C1 segment of cervical spinal cord (tissue), 14 donors: ENCODE measurements around the gene CCDC70.

ENCODE experiments used
- DNase-seq, 14 donors: peaks; one replicate each; lab custom pipeline; 2025; lab: John Stamatoyannopoulos, UW

Gene CCDC70

DNA sequence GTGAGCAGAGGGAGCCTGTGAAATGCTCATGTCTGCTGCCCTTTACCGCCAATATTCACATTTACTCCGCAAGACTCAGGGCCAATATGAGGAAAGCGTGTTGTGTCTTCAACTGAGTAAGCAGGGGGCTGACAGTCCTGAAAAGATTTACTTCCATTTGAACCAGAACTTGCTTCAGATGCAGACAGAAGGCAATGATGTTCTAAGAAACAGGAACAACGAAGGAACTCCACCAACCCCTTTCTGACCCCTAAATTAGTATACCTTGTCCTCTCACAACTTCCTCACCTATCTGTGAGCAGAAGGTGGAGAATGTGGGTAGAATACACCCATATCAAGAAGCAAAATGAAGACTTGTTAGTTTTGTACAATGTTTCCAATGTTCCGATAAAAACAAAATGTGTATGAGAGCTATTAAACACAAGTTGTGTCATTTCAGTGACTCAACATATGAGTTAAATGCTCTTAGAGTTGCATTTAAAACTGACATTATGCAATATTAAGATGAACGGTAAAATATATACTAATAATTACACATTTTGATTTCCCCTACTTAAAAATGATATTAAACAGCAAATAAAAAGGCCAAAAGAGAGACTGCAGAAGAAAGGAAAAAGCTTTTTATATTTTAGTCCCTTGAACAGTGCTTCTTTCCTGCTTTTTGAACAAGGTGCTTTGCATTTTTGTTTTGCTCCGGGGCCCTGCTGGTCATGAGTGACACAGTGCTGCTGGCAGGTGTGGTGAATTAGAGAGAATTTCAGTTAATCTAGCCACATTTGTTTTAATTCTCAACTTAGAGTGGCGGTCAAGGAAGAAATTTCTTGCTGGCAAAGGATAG lies 32.8 kb upstream of the CCDC70 start:
- DNase-seq: no peak

DNA sequence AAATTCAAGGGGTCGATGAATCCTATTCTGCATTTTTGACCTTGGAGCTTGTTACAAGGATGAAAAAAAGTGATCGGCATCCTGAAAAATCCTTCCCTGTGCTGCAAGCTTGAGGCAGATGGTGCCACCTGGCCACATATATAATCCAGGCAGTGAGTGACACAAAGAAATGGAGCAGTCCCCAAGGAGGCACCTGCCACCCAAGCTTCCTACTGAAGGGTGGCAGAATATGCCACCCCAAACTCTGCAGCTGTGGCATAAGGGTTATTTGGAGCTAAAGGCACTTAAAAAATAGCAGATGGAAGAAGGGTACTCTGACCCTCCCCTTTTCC lies 32.2 kb upstream of the CCDC70 start:
- DNase-seq: peak in 1 of 14 donors; percentile 58

- no peak for DNase-seq
Observed at GRCh38 chr13:51831519-51831918, 30.2 kb upstream of the CCDC70 start.

DNA sequence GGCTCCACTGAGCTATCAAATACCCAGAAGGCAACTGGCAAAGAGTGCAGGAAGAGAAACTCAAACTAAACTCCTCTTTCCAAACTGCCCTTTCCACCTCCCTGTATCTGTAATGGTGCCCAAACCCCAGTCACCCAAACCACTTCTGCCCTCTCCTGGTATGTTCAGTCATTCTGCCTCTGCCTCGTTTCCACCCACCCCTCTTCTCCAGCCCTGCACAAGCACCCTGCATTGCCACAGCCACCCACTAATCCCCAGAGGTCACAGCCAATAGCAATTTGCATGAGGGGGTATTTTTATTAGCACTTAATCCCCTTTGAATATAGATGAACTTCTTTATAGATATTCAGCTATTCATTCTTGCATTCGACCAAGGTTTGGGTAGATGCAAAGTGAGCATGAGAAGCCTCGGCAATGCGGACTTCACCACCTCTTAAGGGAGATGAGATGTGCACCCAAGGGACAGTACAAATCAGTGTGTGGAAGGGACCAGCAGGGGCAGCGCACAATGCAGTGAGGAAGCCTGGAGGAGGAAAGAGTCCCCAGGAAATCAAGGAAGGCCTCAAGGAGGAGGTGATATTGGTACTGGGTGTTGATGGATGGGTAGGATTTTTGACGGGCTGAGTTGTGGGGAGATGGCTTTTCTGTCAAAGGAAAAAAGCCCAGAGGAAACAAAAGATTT lies 29.2 kb upstream of the CCDC70 start:
- peak in 1 of 14 donors; percentile 13 for DNase-seq

DNA sequence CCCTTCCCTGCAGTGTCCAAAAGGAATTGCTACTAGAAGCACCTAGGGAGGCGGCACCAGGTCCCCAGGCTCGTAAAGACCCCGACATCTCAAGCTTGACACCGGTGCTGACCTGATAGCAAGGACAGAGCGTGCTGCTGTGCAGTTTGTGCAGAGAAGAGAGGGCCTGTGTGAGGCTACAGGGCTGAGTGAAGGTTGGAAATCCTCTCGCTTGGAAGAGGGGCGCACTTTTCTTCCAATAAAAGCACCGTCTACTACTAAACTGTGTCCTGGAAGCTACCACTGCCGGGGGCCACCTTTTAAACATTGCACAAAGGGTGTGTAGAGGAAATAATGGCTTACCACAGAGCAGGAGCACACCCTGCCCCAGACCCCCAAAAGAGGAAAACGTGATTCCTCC lies 27.8 kb upstream of the CCDC70 start:
- DNase-seq: no peak

GRCh38 chr13:51834581-51835171 lies 27.1 kb upstream of the CCDC70 start:
- peak in 1 of 14 donors; percentile 71 for DNase-seq

GRCh38 chr13:51837016-51837415 lies 24.8 kb upstream of the CCDC70 start:
- no peak for DNase-seq

GRCh38 chr13:51838240-51838846 lies 23.4 kb upstream of the CCDC70 start:
- no peak for DNase-seq

DNA sequence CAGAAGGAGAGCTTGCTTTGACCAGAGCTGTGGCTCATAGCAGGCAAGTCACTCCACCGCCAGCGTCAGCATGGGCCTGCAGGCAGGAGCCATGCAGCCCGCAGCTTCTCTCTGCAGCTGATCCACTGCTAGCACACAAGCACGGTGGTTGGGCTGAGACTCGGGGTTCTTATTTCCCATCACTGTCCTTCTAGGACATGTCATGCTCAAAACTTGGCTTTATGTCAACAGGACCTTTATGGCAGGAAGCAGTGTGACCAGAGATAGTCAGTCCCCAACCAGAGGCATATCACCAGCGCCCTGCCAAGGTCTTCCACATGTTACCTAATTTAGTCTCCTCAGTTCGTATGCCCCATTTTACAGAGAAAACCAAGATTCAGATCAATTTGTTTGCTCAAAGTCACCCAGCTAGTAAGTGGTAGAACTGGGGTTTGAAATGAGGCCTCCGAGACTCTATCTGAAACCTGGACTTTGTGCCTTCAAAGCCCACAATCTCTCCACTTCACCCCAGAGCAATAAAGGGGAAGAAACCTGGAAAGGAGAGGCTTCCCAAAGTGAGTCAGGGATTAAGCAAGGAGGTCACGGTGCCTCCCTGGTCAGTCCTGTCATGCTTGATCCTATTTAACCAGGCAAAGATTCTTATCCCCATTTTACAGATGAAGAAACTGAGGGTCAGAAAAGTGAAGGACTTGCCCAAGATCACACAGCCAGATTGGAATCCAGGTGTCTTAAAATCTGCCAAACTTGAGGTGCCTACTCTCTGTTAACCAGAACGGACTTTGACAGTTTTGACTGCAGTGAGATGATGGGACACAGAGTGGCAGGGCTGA lies 21.8 kb upstream of the CCDC70 start:
- DNase-seq: no peak

DNA sequence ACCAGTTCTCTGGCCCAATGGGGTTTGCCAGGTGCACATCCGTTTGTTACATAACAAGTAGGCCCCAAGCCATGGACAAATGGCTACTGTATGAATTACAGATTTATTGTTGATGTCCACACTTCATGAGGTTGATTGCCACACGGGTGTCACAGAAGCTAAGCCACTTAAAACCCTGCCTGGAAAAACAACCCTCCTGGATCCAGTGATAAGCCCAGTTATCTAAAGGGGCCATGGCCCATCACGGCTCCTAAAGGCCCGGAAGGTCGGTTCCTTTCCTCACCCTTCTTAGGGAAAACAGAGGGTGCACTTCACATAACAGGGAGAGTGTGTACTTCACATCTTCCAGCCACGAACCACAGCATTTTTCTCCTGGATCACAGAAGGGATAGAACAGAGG lies 20.9 kb upstream of the CCDC70 start:
- no peak for DNase-seq

GRCh38 chr13:51841732-51842131 lies 20.0 kb upstream of the CCDC70 start:
- DNase-seq: no peak

DNA sequence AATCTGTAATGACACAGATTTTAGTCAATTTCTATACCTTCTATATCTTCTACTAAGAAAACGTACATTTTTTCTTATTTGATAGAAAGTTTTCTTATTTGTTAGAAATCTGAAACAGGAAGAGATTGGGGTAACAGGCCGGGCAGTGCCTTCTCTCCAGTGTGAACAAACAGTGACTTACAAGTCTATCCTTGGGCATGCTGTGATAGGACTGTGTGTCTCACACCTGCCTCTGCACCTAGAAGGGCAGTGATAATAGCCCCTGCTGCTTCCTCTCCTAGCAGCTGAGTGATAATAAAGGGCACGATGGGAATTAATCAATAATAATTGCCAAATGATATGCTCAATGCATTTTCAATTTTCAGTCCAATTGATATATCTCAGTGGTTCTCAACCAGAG lies 18.2 kb upstream of the CCDC70 start:
- no peak for DNase-seq

DNA sequence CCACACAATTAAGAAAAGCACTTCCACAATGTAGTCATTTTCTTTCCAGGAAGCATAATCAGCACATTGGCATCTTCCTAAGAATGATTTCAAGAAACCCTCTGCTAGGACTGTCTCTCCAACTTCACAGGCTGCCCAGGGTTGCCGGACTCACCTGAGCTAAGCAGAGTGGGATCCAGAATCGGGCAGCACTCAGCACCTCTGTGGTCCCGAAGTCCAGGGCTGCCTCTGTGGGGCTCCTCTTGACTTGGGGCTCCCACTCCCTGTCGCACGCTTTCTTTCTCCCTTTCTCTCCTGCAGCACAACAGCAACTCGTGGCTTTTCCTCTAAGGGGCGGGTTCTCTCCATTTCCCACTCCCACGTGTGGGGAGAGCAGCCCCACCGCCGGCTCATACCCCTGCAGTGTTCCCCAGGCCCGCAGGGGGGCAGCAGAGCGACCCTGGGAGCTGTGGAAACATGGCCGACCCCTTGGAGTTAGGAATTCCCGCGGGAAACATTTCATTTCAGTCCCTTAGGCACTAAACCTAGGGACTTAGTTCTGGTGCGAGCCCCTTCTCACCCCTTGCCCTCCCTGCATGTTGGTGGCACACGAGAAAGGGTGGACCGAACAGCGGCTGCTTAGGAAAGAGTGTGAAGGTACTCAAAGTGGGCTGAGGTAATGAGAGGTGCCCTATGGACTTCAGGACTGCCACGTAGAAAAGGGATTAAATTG lies 16.8 kb upstream of the CCDC70 start, which contains the start of gene TMEM272:
Gene TMEM272, minus strand, starts transcription at position 316 of the 712 bp plus-strand sequence. CDS start 6,647 bp downstream, outside the sequence.
- DNase-seq: peak in 10 of 14 donors; percentile 10 to 55 (median 25)

DNA sequence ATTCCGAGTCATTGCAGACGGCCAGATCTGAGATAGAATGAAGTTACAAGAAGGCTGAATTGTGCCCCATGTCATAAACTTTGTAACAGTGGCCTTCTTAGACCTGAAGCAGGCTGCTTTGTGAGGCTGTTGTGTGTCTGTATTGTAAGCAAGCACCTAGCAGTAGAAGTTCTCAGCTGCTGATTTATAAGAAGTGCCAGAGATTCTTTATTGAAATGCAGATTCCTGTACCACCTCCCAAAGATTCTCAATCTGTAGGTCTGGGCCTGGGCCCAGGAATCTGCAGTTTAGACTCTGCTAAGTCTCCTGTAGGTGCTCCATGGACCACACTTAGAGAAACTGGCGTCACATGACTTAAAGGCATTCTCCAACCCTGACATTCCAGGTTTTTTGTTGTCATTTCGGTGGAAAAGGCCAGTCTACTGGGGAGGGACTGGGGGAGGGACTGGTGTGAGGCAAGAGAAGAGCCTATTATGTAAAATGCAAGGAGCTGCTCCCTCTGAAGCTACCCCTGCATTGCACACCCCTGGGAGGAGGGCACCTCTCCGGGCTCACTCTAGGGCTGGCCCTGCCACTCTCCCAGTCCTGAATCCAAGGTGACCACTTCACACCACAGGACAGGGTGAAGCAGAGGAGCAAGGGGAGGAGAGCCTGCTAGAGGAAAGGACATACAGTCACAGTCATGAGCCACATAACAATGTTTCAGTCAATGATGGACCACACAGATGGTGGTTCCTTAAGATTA lies 16.0 kb upstream of the CCDC70 start:
- DNase-seq: no peak

DNA sequence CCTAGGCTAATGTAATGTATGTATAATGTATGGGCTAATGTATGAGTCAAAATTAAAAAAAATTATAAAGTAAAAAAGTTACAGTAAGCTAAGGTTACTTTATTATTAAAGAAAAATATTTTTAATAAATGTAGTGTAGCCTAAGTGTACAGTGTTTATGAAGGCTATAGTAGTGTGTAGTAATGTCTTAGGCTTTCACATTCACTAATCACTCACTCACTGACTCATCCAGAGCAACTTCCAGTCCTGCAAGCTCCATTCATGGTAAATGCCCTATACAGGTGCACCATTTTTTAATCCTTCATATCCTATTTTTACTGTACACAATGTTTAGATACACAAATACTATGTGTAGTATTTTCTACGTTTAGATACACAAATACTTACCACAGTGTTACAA lies 15.0 kb upstream of the CCDC70 start:
- no peak for DNase-seq

DNA sequence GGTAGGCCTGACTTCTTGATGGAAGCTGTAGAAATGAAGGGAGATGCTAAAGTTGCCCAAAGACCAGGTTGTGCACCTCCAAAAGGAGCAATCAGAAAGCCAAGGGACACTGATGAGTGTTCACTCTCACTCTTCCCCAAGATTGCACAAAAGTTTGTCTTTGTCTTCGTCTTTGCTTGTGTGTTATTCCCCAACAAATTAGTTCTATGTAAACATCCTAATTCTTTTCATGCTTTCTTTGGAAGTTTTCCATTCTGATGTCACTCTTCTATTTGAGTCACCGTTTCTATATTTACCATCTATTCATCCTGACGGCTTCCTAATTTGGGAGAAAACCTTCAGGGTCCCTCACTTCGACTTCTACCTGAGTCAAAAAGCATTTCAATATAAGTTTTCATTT lies 13.1 kb upstream of the CCDC70 start:
- DNase-seq: no peak

GRCh38 chr13:51849145-51850101 lies 12.3 kb upstream of the CCDC70 start:
- no peak for DNase-seq

DNA sequence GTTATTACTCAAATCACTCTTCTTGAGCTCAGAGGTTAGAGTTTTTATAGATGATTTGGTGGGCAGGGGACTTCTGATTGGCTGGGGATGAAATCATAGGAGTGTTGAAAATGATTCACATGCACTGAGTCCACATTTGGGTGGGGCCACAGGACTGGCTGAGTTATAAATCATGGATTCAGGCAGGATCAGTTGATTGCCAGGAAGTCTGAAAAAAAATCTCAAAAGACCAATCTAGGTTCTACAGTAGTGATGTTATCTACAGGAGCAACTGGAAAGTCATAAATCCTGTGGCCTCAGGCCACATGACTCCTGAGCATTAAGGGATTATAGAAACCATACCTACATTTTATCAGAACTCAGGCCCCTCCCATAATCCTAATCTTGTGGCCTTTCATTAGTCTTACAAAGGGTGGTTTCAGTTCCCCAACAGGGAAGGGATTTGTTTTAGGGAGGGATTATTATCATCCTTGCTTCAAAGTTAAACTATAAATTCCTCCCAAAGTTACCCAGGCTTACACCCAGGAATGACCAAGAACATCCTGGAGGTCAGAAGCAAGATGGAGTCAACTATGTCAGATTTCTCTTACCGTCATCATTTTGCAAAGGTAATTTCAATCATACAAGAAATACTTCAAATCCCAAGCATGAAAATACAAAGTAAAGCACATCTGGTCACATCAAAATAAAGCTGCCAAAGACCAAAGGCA lies 5.6 kb upstream of the CCDC70 start:
- DNase-seq: no peak
